ENCODE results near the gene TBCK.

DNA sequence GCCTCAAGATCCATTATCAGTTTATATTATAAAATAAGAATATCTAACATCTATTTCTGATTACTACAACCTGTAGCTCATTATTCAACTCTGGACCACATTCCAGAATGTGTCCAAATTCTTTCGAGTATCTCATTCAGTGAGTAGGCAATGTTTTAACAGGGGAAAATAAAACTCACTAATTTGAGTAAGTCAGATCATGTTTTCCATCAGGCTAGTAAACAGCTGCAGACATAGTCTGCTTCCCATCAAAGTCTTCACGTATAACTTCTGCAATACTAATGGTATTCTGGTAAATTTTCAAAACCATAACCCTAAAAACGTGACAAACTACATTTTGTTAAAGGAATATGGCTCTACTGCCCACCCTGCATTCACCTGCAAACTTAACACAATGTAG is 31.8 kb downstream of the TBCK start:
- TF ChIP-seq, protein P1, sequence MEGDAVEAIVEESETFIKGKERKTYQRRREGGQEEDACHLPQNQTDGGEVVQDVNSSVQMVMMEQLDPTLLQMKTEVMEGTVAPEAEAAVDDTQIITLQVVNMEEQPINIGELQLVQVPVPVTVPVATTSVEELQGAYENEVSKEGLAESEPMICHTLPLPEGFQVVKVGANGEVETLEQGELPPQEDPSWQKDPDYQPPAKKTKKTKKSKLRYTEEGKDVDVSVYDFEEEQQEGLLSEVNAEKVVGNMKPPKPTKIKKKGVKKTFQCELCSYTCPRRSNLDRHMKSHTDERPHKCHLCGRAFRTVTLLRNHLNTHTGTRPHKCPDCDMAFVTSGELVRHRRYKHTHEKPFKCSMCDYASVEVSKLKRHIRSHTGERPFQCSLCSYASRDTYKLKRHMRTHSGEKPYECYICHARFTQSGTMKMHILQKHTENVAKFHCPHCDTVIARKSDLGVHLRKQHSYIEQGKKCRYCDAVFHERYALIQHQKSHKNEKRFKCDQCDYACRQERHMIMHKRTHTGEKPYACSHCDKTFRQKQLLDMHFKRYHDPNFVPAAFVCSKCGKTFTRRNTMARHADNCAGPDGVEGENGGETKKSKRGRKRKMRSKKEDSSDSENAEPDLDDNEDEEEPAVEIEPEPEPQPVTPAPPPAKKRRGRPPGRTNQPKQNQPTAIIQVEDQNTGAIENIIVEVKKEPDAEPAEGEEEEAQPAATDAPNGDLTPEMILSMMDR (conservative IDR thresholded peaks at IDR 0.05; ENCODE audit: low read length) = no peak
- TF ChIP-seq EZH2phosphoT487 (IDR thresholded peaks at IDR 0.05; ENCODE audit: borderline replicate concordance) = no peak

All from Loucy (cell line).